ENCODE results near the gene ERCC6. TPM values are rescaled to one million over a fixed set of nuclear protein-coding genes. Genes with fewer than 3 reads are reported as not detected.

Gene ERCC6
- polyA plus RNA-seq, 1 donor, result 13.2 TPM

GRCh38 chr10:49527850-49528249 lies 11.1 kb downstream of the ERCC6 start:
- no peaks in the 10 kb centered on the region for H3K27me3 ChIP-seq (ENCODE audit: control insufficient read depth, insufficient read depth, low read length)
- no peak overlapping the region for H3K4me3 ChIP-seq (ENCODE audit: low read length)
- H3K36me3 ChIP-seq (ENCODE audit: control insufficient read depth, insufficient read depth, low read length), result peaks cover 67% of the 10 kb centered on the region
- no peak overlapping the region for H3K27ac ChIP-seq (ENCODE audit: low read length)
- no peak for DNase-seq
- H3K4me1 ChIP-seq (ENCODE audit: control insufficient read depth, insufficient read depth, low read length), result no peaks in the 10 kb centered on the region
- 80% methylated on average over 1 of the region's 4 CpGs for WGBS (ENCODE audit: insufficient coverage, low lambda C conversion rate)
- H3K9me3 ChIP-seq (ENCODE audit: control insufficient read depth, low read depth, low read length), result no peaks in the 10 kb centered on the region

GRCh38 chr10:49527061-49527460 lies 11.9 kb downstream of the ERCC6 start:
- Histone ChIP-seq H3K9me3 (ENCODE audit: control insufficient read depth, low read depth, low read length) (no peaks in the 10 kb centered on the region), H3K27ac (ENCODE audit: low read length) (no peak overlapping the region), H3K36me3 (ENCODE audit: control insufficient read depth, insufficient read depth, low read length) (peaks cover 64% of the 10 kb centered on the region), H3K4me1 (ENCODE audit: control insufficient read depth, insufficient read depth, low read length) (no peaks in the 10 kb centered on the region), H3K4me3 (ENCODE audit: low read length) (no peak overlapping the region), H3K27me3 (ENCODE audit: control insufficient read depth, insufficient read depth, low read length) (no peaks in the 10 kb centered on the region)
- WGBS (ENCODE audit: insufficient coverage, low lambda C conversion rate), result no CpG with 5 or more reads among the region's 2 CpGs
- no peak for DNase-seq

GRCh38 chr10:49526619-49527018 lies 12.3 kb downstream of the ERCC6 start:
- 50% methylated on average over 2 of the region's 2 CpGs for WGBS (ENCODE audit: insufficient coverage, low lambda C conversion rate)
- Histone ChIP-seq H3K27me3 (ENCODE audit: control insufficient read depth, insufficient read depth, low read length) (no peaks in the 10 kb centered on the region), H3K27ac (ENCODE audit: low read length) (no peak overlapping the region), H3K4me1 (ENCODE audit: control insufficient read depth, insufficient read depth, low read length) (no peaks in the 10 kb centered on the region), H3K36me3 (ENCODE audit: control insufficient read depth, insufficient read depth, low read length) (peaks cover 62% of the 10 kb centered on the region), H3K4me3 (ENCODE audit: low read length) (no peak overlapping the region), H3K9me3 (ENCODE audit: control insufficient read depth, low read depth, low read length) (no peaks in the 10 kb centered on the region)
- DNase-seq, result no peak

- WGBS (ENCODE audit: insufficient coverage, low lambda C conversion rate), result 100% methylated on average over 2 of the region's 7 CpGs
- no peaks in the 10 kb centered on the region for H3K9me3 ChIP-seq (ENCODE audit: control insufficient read depth, low read depth, low read length)
- H3K4me3 ChIP-seq (ENCODE audit: low read length), result no peak overlapping the region
- H3K4me1 ChIP-seq (ENCODE audit: control insufficient read depth, insufficient read depth, low read length), result no peaks in the 10 kb centered on the region
- no peaks in the 10 kb centered on the region for H3K27me3 ChIP-seq (ENCODE audit: control insufficient read depth, insufficient read depth, low read length)
- DNase-seq, result no peak
- no peak overlapping the region for H3K27ac ChIP-seq (ENCODE audit: low read length)
- peaks cover 73% of the 10 kb centered on the region for H3K36me3 ChIP-seq (ENCODE audit: control insufficient read depth, insufficient read depth, low read length)
Observed at GRCh38 chr10:49524496-49524895, 14.4 kb downstream of the ERCC6 start.

GRCh38 chr10:49523301-49523700 lies 15.6 kb downstream of the ERCC6 start:
- no peak overlapping the region for H3K4me3 ChIP-seq (ENCODE audit: low read length)
- no CpG with 5 or more reads among the region's 1 CpG for WGBS (ENCODE audit: insufficient coverage, low lambda C conversion rate)
- H3K36me3 ChIP-seq (ENCODE audit: control insufficient read depth, insufficient read depth, low read length), result peaks cover 70% of the 10 kb centered on the region
- no peak overlapping the region for H3K27ac ChIP-seq (ENCODE audit: low read length)
- H3K27me3 ChIP-seq (ENCODE audit: control insufficient read depth, insufficient read depth, low read length), result no peaks in the 10 kb centered on the region
- no peak for DNase-seq
- H3K9me3 ChIP-seq (ENCODE audit: control insufficient read depth, low read depth, low read length), result no peaks in the 10 kb centered on the region
- H3K4me1 ChIP-seq (ENCODE audit: control insufficient read depth, insufficient read depth, low read length), result no peaks in the 10 kb centered on the region

GRCh38 chr10:49521062-49521461 lies 17.9 kb downstream of the ERCC6 start:
- DNase-seq, result no peak
- Histone ChIP-seq H3K4me3 (ENCODE audit: low read length) (no peak overlapping the region), H3K27ac (ENCODE audit: low read length) (no peak overlapping the region), H3K27me3 (ENCODE audit: control insufficient read depth, insufficient read depth, low read length) (no peaks in the 10 kb centered on the region), H3K9me3 (ENCODE audit: control insufficient read depth, low read depth, low read length) (no peaks in the 10 kb centered on the region), H3K4me1 (ENCODE audit: control insufficient read depth, insufficient read depth, low read length) (no peaks in the 10 kb centered on the region), H3K36me3 (ENCODE audit: control insufficient read depth, insufficient read depth, low read length) (peaks cover 61% of the 10 kb centered on the region)
- WGBS (ENCODE audit: insufficient coverage, low lambda C conversion rate), result 80% methylated on average over 1 of the region's 4 CpGs

- Histone ChIP-seq H3K9me3 (ENCODE audit: control insufficient read depth, low read depth, low read length) (no peaks in the 10 kb centered on the region), H3K4me3 (ENCODE audit: low read length) (no peak overlapping the region), H3K27ac (ENCODE audit: low read length) (no peak overlapping the region), H3K36me3 (ENCODE audit: control insufficient read depth, insufficient read depth, low read length) (peaks cover 66% of the 10 kb centered on the region), H3K27me3 (ENCODE audit: control insufficient read depth, insufficient read depth, low read length) (no peaks in the 10 kb centered on the region), H3K4me1 (ENCODE audit: control insufficient read depth, insufficient read depth, low read length) (no peaks in the 10 kb centered on the region)
- WGBS (ENCODE audit: insufficient coverage, low lambda C conversion rate), result 100% methylated on average over 1 of the region's 8 CpGs
- DNase-seq, result no peak
Observed at GRCh38 chr10:49520122-49520775, 18.7 kb downstream of the ERCC6 start.

GRCh38 chr10:49519717-49520116 lies 19.2 kb downstream of the ERCC6 start:
- no CpG with 5 or more reads among the region's 2 CpGs for WGBS (ENCODE audit: insufficient coverage, low lambda C conversion rate)
- no peaks in the 10 kb centered on the region for H3K9me3 ChIP-seq (ENCODE audit: control insufficient read depth, low read depth, low read length)
- H3K4me1 ChIP-seq (ENCODE audit: control insufficient read depth, insufficient read depth, low read length), result no peaks in the 10 kb centered on the region
- no peak for DNase-seq
- H3K27me3 ChIP-seq (ENCODE audit: control insufficient read depth, insufficient read depth, low read length), result no peaks in the 10 kb centered on the region
- H3K4me3 ChIP-seq (ENCODE audit: low read length), result no peak overlapping the region
- H3K36me3 ChIP-seq (ENCODE audit: control insufficient read depth, insufficient read depth, low read length), result peaks cover 68% of the 10 kb centered on the region
- no peak overlapping the region for H3K27ac ChIP-seq (ENCODE audit: low read length)

- Histone ChIP-seq H3K27ac (ENCODE audit: low read length) (no peak overlapping the region), H3K4me3 (ENCODE audit: low read length) (no peak overlapping the region), H3K27me3 (ENCODE audit: control insufficient read depth, insufficient read depth, low read length) (no peaks in the 10 kb centered on the region), H3K36me3 (ENCODE audit: control insufficient read depth, insufficient read depth, low read length) (peaks cover 62% of the 10 kb centered on the region), H3K9me3 (ENCODE audit: control insufficient read depth, low read depth, low read length) (no peaks in the 10 kb centered on the region), H3K4me1 (ENCODE audit: control insufficient read depth, insufficient read depth, low read length) (no peaks in the 10 kb centered on the region)
- DNase-seq, result no peak
- 60% methylated on average over 1 of the region's 3 CpGs for WGBS (ENCODE audit: insufficient coverage, low lambda C conversion rate)
Observed at GRCh38 chr10:49518982-49519578, 19.8 kb downstream of the ERCC6 start.

GRCh38 chr10:49518566-49518965 lies 20.4 kb downstream of the ERCC6 start:
- no CpG with 5 or more reads among the region's 2 CpGs for WGBS (ENCODE audit: insufficient coverage, low lambda C conversion rate)
- peaks cover 57% of the 10 kb centered on the region for H3K36me3 ChIP-seq (ENCODE audit: control insufficient read depth, insufficient read depth, low read length)
- DNase-seq, result no peak

More at GRCh38 chr10:49518566-49518965, 20.4 kb downstream of the ERCC6 start:
- Histone ChIP-seq H3K4me3 (ENCODE audit: low read length) (no peak overlapping the region), H3K27ac (ENCODE audit: low read length) (no peak overlapping the region), H3K4me1 (ENCODE audit: control insufficient read depth, insufficient read depth, low read length) (no peaks in the 10 kb centered on the region), H3K9me3 (ENCODE audit: control insufficient read depth, low read depth, low read length) (no peaks in the 10 kb centered on the region), H3K27me3 (ENCODE audit: control insufficient read depth, insufficient read depth, low read length) (no peaks in the 10 kb centered on the region)

Data from large intestine (tissue), 3 donors.